HCT116 (cell line): ENCODE results near the gene MCL1. TPM values are rescaled to one million over a fixed set of nuclear protein-coding genes. Genes with fewer than 3 reads are reported as not detected.

Source experiments
- ATAC-seq: fragments of 200-7000 bp; cut with Tn5 transposase; 2 replicates; pipeline ENCODE4 v1.9.1; 2020; ENCODE audit warnings: mild to moderate bottlenecking, moderate library complexity
- BruUV-seq: library from RNA; stranded (reverse); fragments of 400-500 nt; replicated peaks from 2 replicates; lab custom pipeline; 2021; lab: Mats Ljungman, UMichigan
- CTCF ChIA-PET: fragments of 300-600 bp; sonication (Branson Sonifier 250); formaldehyde crosslinking; loops from one replicate; lab custom pipeline; 2021; ENCODE audit warnings: antibody characterized with exemption; lab: Charles Lee
- POLR2A ChIA-PET: fragments of 300-600, 350-600 bp; sonication (Branson Sonifier 250); formaldehyde crosslinking; loops from one replicate; lab custom pipeline; 2021; ENCODE audit warnings: antibody characterized with exemption; lab: Charles Lee
- RAD21 ChIA-PET, 2 experiments: fragments of 300-600 bp; sonication (Branson Sonifier 250); formaldehyde crosslinking; loops; one replicate each; lab custom pipeline; 2023; ENCODE audit warnings: low total read pairs in 2 of 2; ENCODE audit not compliant: uncharacterized antibody in 2 of 2, unreplicated experiment in 2 of 2, low non-redundant PET in 1 of 2; lab: Charles Lee
- DNase-seq: peaks from one replicate; pipeline ENCODE4 v3.0.0-alpha.2; 2010; ENCODE audit warnings: low read depth, low spot score
- H2AFZ ChIP-seq: fragments of 200-600 bp; shearing (Covaris generic), sonication (generic); 2 replicates; pipeline ENCODE4 v1.6.1; 2017; ENCODE audit warnings: low read depth, mixed run types, mixed read lengths, antibody characterized with exemption, low read length; ENCODE audit not compliant: poor library complexity, severe bottlenecking
- H3K27ac ChIP-seq: 2 replicates; pipeline ENCODE4 v1.5.1; 2012; ENCODE audit warnings: low read depth, low read length
- H3K27me3 ChIP-seq: fragments of 200-600 bp; sonication (generic); 2 replicates; pipeline ENCODE4 v1.6.1; 2016; ENCODE audit warnings: mixed run types, low read length, mixed read lengths; ENCODE audit not compliant: insufficient read depth
- H3K36me3 ChIP-seq, 2 experiments: fragments of 200-500 bp in 1 of 2; fragments of 200-600 bp in 1 of 2; sonication (Bioruptor generic) in 1 of 2; sonication (generic) in 1 of 2; 2 replicates each; pipeline versions ENCODE4 v1.5.1 to v1.6.1; 2014 to 2016; ENCODE audit warnings: low read length in 2 of 2, inconsistent platforms in 1 of 2, mixed read lengths in 1 of 2, mixed run types in 1 of 2; ENCODE audit not compliant: insufficient read depth in 2 of 2, control insufficient read depth in 1 of 2
- H3K4me1 ChIP-seq, 2 experiments: fragments of 200-600 bp in 1 of 2; sonication (generic) in 1 of 2; 2 replicates each; pipeline versions ENCODE4 v1.5.1 to v1.6.1; 2012 to 2017; ENCODE audit warnings: low read length in 2 of 2, inconsistent platforms in 1 of 2, mild to moderate bottlenecking in 1 of 2, mixed read lengths in 1 of 2, mixed run types in 1 of 2, moderate library complexity in 1 of 2; ENCODE audit not compliant: insufficient read depth in 2 of 2, control insufficient read depth in 1 of 2
- H3K4me2 ChIP-seq: fragments of 200-600 bp; sonication (generic); 2 replicates; pipeline ENCODE4 v1.6.1; 2017; ENCODE audit warnings: mixed run types, low read length, mixed read lengths
- H3K4me3 ChIP-seq, 2 experiments: fragments of 200-600 bp in 1 of 2; sonication (generic) in 1 of 2; replicated peaks in 1 of 2; 2 replicates each; pipeline ENCODE4 v1.5.1; 2011 to 2016; ENCODE audit warnings: low read length in 2 of 2, control low read depth in 1 of 2, low read depth in 1 of 2, mild to moderate bottlenecking in 1 of 2, mixed read lengths in 1 of 2, mixed run types in 1 of 2
- H3K79me2 ChIP-seq: fragments of 200-600 bp; sonication (generic); 2 replicates; pipeline ENCODE4 v1.6.1; 2017; ENCODE audit warnings: mild to moderate bottlenecking, mixed run types, low read length, moderate library complexity, mixed read lengths; ENCODE audit not compliant: insufficient read depth
- H3K9ac ChIP-seq: fragments of 200-600 bp; sonication (generic); 2 replicates; pipeline ENCODE4 v1.6.1; 2016; ENCODE audit warnings: low read length, mixed read lengths
- H3K9me2 ChIP-seq: fragments of 200-600 bp; sonication (generic), shearing (Covaris generic); 2 replicates; pipeline ENCODE4 v1.6.1; 2017; ENCODE audit warnings: mixed run types, mild to moderate bottlenecking, moderate library complexity; ENCODE audit not compliant: insufficient read depth
- H3K9me3 ChIP-seq, 2 experiments: fragments of 200-500 bp in 1 of 2; fragments of 200-600 bp in 1 of 2; sonication (Bioruptor generic) in 1 of 2; sonication (generic) in 1 of 2; 2 replicates each; pipeline ENCODE4 v1.6.1; 2014 to 2017; ENCODE audit warnings: low read length in 2 of 2, mixed read lengths in 2 of 2, inconsistent platforms in 1 of 2, low read depth in 1 of 2, mild to moderate bottlenecking in 1 of 2, mixed run types in 1 of 2, moderate library complexity in 1 of 2; ENCODE audit not compliant: control insufficient read depth in 1 of 2, insufficient read depth in 1 of 2
- H4K20me1 ChIP-seq: fragments of 200-600 bp; sonication (generic), shearing (Covaris generic); 2 replicates; pipeline ENCODE4 v1.6.1; 2017; ENCODE audit warnings: mixed run types, mild to moderate bottlenecking, moderate library complexity; ENCODE audit not compliant: insufficient read depth
- CBX3 ChIP-seq: IDR thresholded peaks from 2 replicates; pipeline ENCODE4 v1.6.1; 2012; ENCODE audit warnings: low read depth
- CEBPB ChIP-seq: IDR thresholded peaks from 2 replicates; pipeline ENCODE4 v1.6.1; 2012; ENCODE audit warnings: low read depth
- EGR1 ChIP-seq: IDR thresholded peaks from 2 replicates; pipeline ENCODE4 v1.6.1; 2012; ENCODE audit warnings: low read depth
- ELF1 ChIP-seq: IDR thresholded peaks from 2 replicates; pipeline ENCODE4 v1.6.1; 2012; ENCODE audit warnings: low read depth, borderline replicate concordance
- EZH2 ChIP-seq: fragments of 200-600 bp; sonication (generic); IDR thresholded peaks from 2 replicates; pipeline ENCODE4 v1.6.1; 2017; ENCODE audit warnings: antibody characterized with exemption, mixed run types
- EZH2phosphoT487 ChIP-seq: fragments of 200-600 bp; IDR thresholded peaks from 2 replicates; pipeline ENCODE4 v1.6.1; 2018; ENCODE audit warnings: antibody characterized with exemption, borderline replicate concordance
- FOSL1 ChIP-seq: IDR thresholded peaks from 2 replicates; pipeline ENCODE4 v1.6.1; 2012; ENCODE audit warnings: low read depth
- JUND ChIP-seq: IDR thresholded peaks from 2 replicates; pipeline ENCODE4 v1.6.1; 2012
- POLR2AphosphoS5 ChIP-seq: IDR thresholded peaks from 2 replicates; pipeline ENCODE4 v1.6.1; 2011; ENCODE audit warnings: mild to moderate bottlenecking, low read depth, low read length, moderate library complexity
- RAD21 ChIP-seq: IDR thresholded peaks from 2 replicates; pipeline ENCODE4 v1.6.1; 2012; ENCODE audit warnings: low read depth, mild to moderate bottlenecking
- SIN3A ChIP-seq: IDR thresholded peaks from 2 replicates; pipeline ENCODE4 v1.6.1; 2012; ENCODE audit warnings: low read depth
- SP1 ChIP-seq: IDR thresholded peaks from 2 replicates; pipeline ENCODE4 v1.6.1; 2012; ENCODE audit warnings: low read depth
- SRF ChIP-seq: IDR thresholded peaks from 2 replicates; pipeline ENCODE4 v1.6.1; 2012; ENCODE audit warnings: low read depth
- TCF7L2 ChIP-seq: IDR thresholded peaks from 2 replicates; pipeline ENCODE4 v1.7.0; 2011; ENCODE audit warnings: borderline replicate concordance, inconsistent platforms; ENCODE audit not compliant: insufficient read depth, insufficient read length; ENCODE audit errors: extremely low read depth
- YY1 ChIP-seq: IDR thresholded peaks from 2 replicates; pipeline ENCODE4 v1.6.1; 2011; ENCODE audit warnings: low read length, low read depth, moderate library complexity, mild to moderate bottlenecking; ENCODE audit not compliant: insufficient replicate concordance; ENCODE audit errors: extremely low read depth
- ZNF274 ChIP-seq: fragments of 200-500 bp; sonication (Bioruptor generic); IDR thresholded peaks from 2 replicates; pipeline ENCODE4 v1.6.1; 2014; ENCODE audit warnings: mild to moderate bottlenecking, low read depth, low read length, inconsistent platforms
- intact Hi-C: fragments of 100-400 bp; cut with micrococcal nuclease; formaldehyde crosslinking; loops from 2 replicates; pipeline ENCODE4 v1.10.0; 2022
- total RNA-seq: library from RNA; stranded (reverse); gene quantifications from one replicate; pipeline ENCODE4 v1.2.1, GENCODE V29; 2021; ENCODE audit not compliant: unreplicated experiment
- TF ChIP-seq, protein P1 (sequence below): IDR thresholded peaks from 2 replicates; pipeline ENCODE4 v1.6.1; 2011; ENCODE audit warnings: mild to moderate bottlenecking, low read length, moderate library complexity; ENCODE audit not compliant: insufficient replicate concordance; ENCODE audit errors: extremely low read depth
- TF ChIP-seq, protein P2 (sequence below): IDR thresholded peaks from 2 replicates; pipeline ENCODE4 v1.6.1; 2012
- TF ChIP-seq, protein P3 (sequence below), 3 experiments: fragments of 200-600 bp in 1 of 3; sonication (generic) in 1 of 3; IDR thresholded peaks in 2 of 3; conservative IDR thresholded peaks in 1 of 3; 2 replicates each; pipeline ENCODE4 v1.5.1; 2012 to 2017; ENCODE audit warnings: low read depth in 2 of 3, low read length in 2 of 3, antibody characterized with exemption in 1 of 3, borderline replicate concordance in 1 of 3, control low read depth in 1 of 3, mild to moderate bottlenecking in 1 of 3, mixed read lengths in 1 of 3, mixed run types in 1 of 3, moderate library complexity in 1 of 3; ENCODE audit not compliant: insufficient read depth in 1 of 3
- TF ChIP-seq, protein P4 (sequence below): IDR thresholded peaks from 2 replicates; pipeline ENCODE4 v1.6.1; 2012

Gene MCL1
- total RNA-seq, 1 experiment from 2014 or later = 146 TPM

DNA sequence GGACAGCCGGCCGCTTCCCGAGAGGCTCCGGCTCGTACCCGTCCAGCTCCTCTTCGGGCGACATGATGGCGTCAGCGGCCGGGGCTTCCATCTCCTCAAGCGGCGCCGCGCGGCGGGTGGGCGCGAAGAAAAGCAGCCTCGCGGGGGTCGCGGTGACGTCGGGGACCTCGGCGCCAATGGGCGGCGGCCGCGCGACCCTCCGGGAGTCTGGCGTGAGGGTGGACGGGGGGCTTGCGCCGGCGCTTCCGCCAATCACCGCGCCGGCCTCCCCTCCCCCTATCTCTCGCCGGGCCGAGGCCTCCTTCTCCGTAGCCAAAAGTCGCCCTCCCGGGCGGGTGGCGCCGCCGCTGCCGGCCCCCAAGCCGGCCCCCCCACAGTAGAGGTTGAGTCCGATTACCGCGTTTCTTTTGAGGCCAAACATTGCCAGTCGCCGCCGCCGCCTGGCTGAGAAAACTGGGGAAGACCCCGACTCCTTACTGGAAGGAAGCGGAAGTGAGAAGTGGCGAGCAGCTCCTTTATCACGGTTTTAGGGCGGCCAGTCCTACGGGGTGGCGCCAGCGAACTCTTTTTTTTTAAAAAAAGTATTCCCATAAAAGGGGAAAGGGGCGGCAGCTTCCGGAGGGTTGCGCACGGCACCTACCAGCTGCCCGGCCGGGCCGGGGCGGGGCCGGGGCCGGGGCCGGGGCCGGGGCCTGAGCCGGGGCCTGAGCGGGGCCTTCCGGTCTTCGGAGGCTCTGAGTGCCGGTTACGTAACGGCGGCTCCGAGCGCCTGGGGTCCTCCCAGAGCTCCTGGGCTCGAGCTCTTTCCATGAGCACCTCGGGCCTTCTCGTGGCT, at the start of gene MCL1 (continued):
- TF ChIP-seq, protein P1, sequence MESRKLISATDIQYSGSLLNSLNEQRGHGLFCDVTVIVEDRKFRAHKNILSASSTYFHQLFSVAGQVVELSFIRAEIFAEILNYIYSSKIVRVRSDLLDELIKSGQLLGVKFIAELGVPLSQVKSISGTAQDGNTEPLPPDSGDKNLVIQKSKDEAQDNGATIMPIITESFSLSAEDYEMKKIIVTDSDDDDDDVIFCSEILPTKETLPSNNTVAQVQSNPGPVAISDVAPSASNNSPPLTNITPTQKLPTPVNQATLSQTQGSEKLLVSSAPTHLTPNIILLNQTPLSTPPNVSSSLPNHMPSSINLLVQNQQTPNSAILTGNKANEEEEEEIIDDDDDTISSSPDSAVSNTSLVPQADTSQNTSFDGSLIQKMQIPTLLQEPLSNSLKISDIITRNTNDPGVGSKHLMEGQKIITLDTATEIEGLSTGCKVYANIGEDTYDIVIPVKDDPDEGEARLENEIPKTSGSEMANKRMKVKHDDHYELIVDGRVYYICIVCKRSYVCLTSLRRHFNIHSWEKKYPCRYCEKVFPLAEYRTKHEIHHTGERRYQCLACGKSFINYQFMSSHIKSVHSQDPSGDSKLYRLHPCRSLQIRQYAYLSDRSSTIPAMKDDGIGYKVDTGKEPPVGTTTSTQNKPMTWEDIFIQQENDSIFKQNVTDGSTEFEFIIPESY = peak; percentile 61
- TF ChIP-seq POLR2AphosphoS5 = peak; percentile 100
- TF ChIP-seq SRF = peak; percentile 100
- no peak for TF ChIP-seq TCF7L2
- peak; percentile 86; the same call in 1 of the 2 replicates for TF ChIP-seq ELF1

DNA sequence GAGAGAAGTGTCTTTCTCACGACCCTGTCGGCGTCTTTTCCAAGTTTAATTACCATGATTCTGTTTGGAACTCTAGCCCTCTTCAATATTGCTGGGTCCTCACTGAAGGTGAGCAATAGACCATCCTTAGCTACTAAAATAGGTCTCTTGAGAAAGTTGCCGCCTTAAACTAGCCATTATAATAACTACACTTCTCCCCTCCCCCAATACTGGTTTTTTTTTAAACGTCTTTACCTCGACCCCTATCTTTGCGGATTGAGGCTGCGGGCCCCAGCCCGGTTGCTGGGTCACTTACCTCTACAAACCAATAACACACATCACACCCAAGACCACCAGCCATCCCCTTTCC, 49.3 kb upstream of the MCL1 start:
- H3K9me2 ChIP-seq = no peaks in the 10 kb centered on the region
- peaks cover 17 to 28% of the 10 kb centered on the region in 2 experiments for H3K36me3 ChIP-seq
- TF ChIP-seq EGR1 (no peak), EZH2 (no peak), SP1 (no peak), YY1 (no peak), CEBPB (no peak), ELF1 (no peak), CBX3 (no peak), EZH2phosphoT487 (no peak), JUND (no peak), TCF7L2 (no peak), ZNF274 (no peak), SIN3A (no peak), RAD21 (no peak), FOSL1 (no peak), SRF (no peak)
- TF ChIP-seq, protein P2, sequence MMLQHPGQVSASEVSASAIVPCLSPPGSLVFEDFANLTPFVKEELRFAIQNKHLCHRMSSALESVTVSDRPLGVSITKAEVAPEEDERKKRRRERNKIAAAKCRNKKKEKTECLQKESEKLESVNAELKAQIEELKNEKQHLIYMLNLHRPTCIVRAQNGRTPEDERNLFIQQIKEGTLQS = no peak
- TF ChIP-seq, protein P3, sequence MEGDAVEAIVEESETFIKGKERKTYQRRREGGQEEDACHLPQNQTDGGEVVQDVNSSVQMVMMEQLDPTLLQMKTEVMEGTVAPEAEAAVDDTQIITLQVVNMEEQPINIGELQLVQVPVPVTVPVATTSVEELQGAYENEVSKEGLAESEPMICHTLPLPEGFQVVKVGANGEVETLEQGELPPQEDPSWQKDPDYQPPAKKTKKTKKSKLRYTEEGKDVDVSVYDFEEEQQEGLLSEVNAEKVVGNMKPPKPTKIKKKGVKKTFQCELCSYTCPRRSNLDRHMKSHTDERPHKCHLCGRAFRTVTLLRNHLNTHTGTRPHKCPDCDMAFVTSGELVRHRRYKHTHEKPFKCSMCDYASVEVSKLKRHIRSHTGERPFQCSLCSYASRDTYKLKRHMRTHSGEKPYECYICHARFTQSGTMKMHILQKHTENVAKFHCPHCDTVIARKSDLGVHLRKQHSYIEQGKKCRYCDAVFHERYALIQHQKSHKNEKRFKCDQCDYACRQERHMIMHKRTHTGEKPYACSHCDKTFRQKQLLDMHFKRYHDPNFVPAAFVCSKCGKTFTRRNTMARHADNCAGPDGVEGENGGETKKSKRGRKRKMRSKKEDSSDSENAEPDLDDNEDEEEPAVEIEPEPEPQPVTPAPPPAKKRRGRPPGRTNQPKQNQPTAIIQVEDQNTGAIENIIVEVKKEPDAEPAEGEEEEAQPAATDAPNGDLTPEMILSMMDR (IDR thresholded peaks at IDR 0.05 in 2 of 3, conservative IDR thresholded peaks at IDR 0.05 in 1 of 3; ENCODE audit: borderline replicate concordance in 1 of 3, insufficient read depth in 1 of 3, low read depth in 2 of 3, low read length in 2 of 3) = no peak
- TF ChIP-seq, protein P4, sequence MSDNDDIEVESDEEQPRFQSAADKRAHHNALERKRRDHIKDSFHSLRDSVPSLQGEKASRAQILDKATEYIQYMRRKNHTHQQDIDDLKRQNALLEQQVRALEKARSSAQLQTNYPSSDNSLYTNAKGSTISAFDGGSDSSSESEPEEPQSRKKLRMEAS = no peak
- H3K4me3 ChIP-seq = peak overlapping the region; percentile 65 to 79
- intact Hi-C loops = loop anchor here (2.0 to 10.0 kb wide), 3 partner anchors 50 to 369 kb away; partner anchors contain the start of genes MCL1 and SETDB1
- H2AFZ ChIP-seq = no peak overlapping the region
- DNase-seq = no peak
- H3K9me3 ChIP-seq = no peaks in the 10 kb centered on the region
- no peak for ATAC-seq
- peaks cover 9 to 35% of the 10 kb centered on the region in 2 experiments for H3K4me1 ChIP-seq
- peak overlapping the region; percentile 69 for H3K9ac ChIP-seq
- no peaks in the 10 kb centered on the region for H3K27me3 ChIP-seq
- H3K79me2 ChIP-seq = peaks cover 31% of the 10 kb centered on the region
- ChIA-PET POLR2A (interaction anchor here (0.7 to 2.8 kb wide), 9 partner anchors 9 to 69 kb away, joined by 3 to 28 read pairs (median 4); partner anchors contain the start of genes GOLPH3L and MCL1), CTCF (interaction anchor here (1.0 to 1.6 kb wide), 3 partner anchors 9 to 185 kb away, joined by 3 to 10 read pairs (median 4); no protein-coding TSS in a partner anchor), RAD21 (no interaction called here)
- H4K20me1 ChIP-seq = no peaks in the 10 kb centered on the region
- BruUV-seq = TSS peak; percentile 68
- peak overlapping the region; percentile 85 for H3K4me2 ChIP-seq
- H3K27ac ChIP-seq = peak overlapping the region; percentile 73
